Neural progenitor cell (in vitro differentiated cells): ENCODE results near the gene TUT1. TPM values are rescaled to one million over a fixed set of nuclear protein-coding genes. Genes with fewer than 3 reads are reported as not detected.
"Not testable (repeated sequence)": the region's sequence is repeated elsewhere in the genome, so short reads cannot be mapped to it uniquely, and the experiment has no call there.

Experiments
- DNase-seq: peaks from one replicate; pipeline ENCODE4 v3.0.0-alpha.2; 2016; ENCODE audit warnings: low spot score
- H2AFZ ChIP-seq: fragments of 200-600 bp; sonication (generic); replicated peaks from 2 replicates; pipeline ENCODE4 v1.6.1; 2016; ENCODE audit warnings: antibody characterized with exemption
- H3F3A ChIP-seq: fragments of 200-600 bp; sonication (generic); 2 replicates; pipeline ENCODE4 v1.6.1; 2016; ENCODE audit warnings: antibody characterized with exemption, low read depth
- H3K27ac ChIP-seq: fragments of 200-600 bp; sonication (generic); 2 replicates; pipeline ENCODE4 v1.5.1; 2016; ENCODE audit warnings: mild to moderate bottlenecking
- H3K27me3 ChIP-seq: fragments of 200-600 bp; sonication (generic); 2 replicates; pipeline ENCODE4 v1.6.1; 2016; ENCODE audit warnings: mild to moderate bottlenecking, moderate library complexity
- H3K36me3 ChIP-seq: fragments of 200-600 bp; sonication (generic); 2 replicates; pipeline ENCODE4 v1.5.1; 2016
- H3K4me1 ChIP-seq: fragments of 200-600 bp; sonication (generic); 2 replicates; pipeline ENCODE4 v1.6.1; 2016; ENCODE audit warnings: mixed run types
- H3K4me2 ChIP-seq: fragments of 200-600 bp; sonication (generic); 2 replicates; pipeline ENCODE4 v1.6.1; 2016
- H3K4me3 ChIP-seq: fragments of 200-600 bp; sonication (generic); 2 replicates; pipeline ENCODE4 v1.5.1; 2016
- H3K79me2 ChIP-seq: fragments of 200-600 bp; sonication (generic); 2 replicates; pipeline ENCODE4 v1.6.1; 2016; ENCODE audit warnings: low read depth
- H3K9ac ChIP-seq: fragments of 200-600 bp; sonication (generic); 2 replicates; pipeline ENCODE4 v1.6.1; 2016
- H3K9me3 ChIP-seq: fragments of 200-600 bp; sonication (generic); 2 replicates; pipeline ENCODE4 v1.5.1; 2016; ENCODE audit warnings: low read depth
- H4K20me1 ChIP-seq: fragments of 200-600 bp; sonication (generic); 2 replicates; pipeline ENCODE4 v1.6.1; 2016; ENCODE audit warnings: low read depth
- H3K27ac Mint-ChIP-seq: 3 replicates; pipeline ENCODE4 v1.8.0; 2021; ENCODE audit warnings: mixed read lengths
- H3K27me3 Mint-ChIP-seq: 2 replicates; pipeline ENCODE4 v1.8.0; 2022; ENCODE audit warnings: low read depth, mild to moderate bottlenecking, inconsistent platforms, moderate library complexity, mixed read lengths; ENCODE audit not compliant: insufficient read depth
- H3K36me3 Mint-ChIP-seq: 3 replicates; pipeline ENCODE4 v1.8.0; 2021; ENCODE audit warnings: mixed read lengths
- H3K4me1 Mint-ChIP-seq: 3 replicates; pipeline ENCODE4 v1.8.0; 2021; ENCODE audit warnings: mixed read lengths
- H3K4me3 Mint-ChIP-seq: 3 replicates; pipeline ENCODE4 v1.8.0; 2021; ENCODE audit warnings: mild to moderate bottlenecking, moderate library complexity, mixed read lengths
- H3K9me3 Mint-ChIP-seq: 3 replicates; pipeline ENCODE4 v1.8.0; 2020; ENCODE audit warnings: mixed read lengths
- CTCF ChIP-seq: fragments of 200-600 bp; sonication (generic); IDR thresholded peaks from 2 replicates; pipeline ENCODE4 v1.5.1; 2017; ENCODE audit warnings: antibody characterized with exemption, mild to moderate bottlenecking
- EZH2 ChIP-seq: fragments of 200-600 bp; sonication (generic); IDR thresholded peaks from 2 replicates; pipeline ENCODE4 v1.6.1; 2017; ENCODE audit warnings: antibody characterized with exemption, mild to moderate bottlenecking, moderate library complexity
- EZH2phosphoT487 ChIP-seq: fragments of 200-600 bp; sonication (generic); IDR thresholded peaks from 2 replicates; pipeline ENCODE4 v1.6.1; 2017; ENCODE audit warnings: antibody characterized with exemption
- total RNA-seq: library from RNA; depleted of rRNA; stranded (reverse); fragments of >200 nt; gene quantifications from 2 replicates; pipeline ENCODE4 v1.2.3, GENCODE V29; 2015; ENCODE audit warnings: low replicate concordance

TUT1 gene
- total RNA-seq, 1 donor from 2014 or later = 4.8 TPM

DNA sequence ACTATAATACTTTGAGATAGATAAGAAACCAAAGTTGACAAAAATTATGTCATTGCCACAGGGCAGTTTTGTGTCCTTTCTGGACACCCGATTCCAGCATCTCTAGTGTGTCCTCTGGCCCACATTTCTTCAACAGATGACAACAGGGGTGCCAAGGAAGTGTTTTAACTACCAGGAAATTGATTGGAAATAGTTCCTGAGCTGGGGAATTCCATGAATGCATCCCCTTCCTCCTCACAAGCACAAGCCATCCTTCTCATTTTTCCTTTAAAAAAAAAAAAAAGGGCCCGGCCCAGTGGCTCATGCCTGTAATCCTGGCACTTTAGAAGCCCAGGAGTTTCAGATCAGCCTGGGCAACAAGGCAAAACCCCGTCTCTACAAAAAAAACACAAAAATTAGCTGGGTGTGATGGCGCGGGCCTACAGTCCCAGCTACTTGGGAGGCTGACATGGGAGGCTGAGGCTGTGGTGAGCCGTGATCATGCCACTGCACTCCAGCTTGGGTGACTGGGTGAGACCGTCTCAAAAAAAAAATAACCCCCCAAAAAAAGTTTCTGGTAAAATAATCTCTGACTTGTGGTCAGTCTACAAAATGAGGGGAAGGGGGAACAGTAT, 31.3 kb upstream of the TUT1 start:
- Histone ChIP-seq H4K20me1 (no peaks in the 10 kb centered on the region), H3K9ac (no peak overlapping the region), H3K4me2 (peak overlapping the region; percentile 88), H3K36me3 (no peaks in the 10 kb centered on the region), H3K27ac (peak overlapping the region; percentile 3), H3K4me3 (peak overlapping the region; percentile 76), H3K27me3 (no peaks in the 10 kb centered on the region), H3K9me3 (no peaks in the 10 kb centered on the region), H3K79me2 (peaks cover 19% of the 10 kb centered on the region), H3K4me1 (peaks cover 5% of the 10 kb centered on the region), H2AFZ (no peak overlapping the region), H3F3A (peaks cover 52% of the 10 kb centered on the region)
- TF ChIP-seq EZH2phosphoT487 (no peak), CTCF (no peak), EZH2 (no peak)
- Mint-ChIP-seq H3K4me1 (peaks cover 18% of the 10 kb centered on the region), H3K4me3 (peak overlapping the region; percentile 78), H3K27me3 (peaks cover 6% of the 10 kb centered on the region), H3K27ac (peak overlapping the region; percentile 0), H3K9me3 (no peaks in the 10 kb centered on the region), H3K36me3 (peaks cover 20% of the 10 kb centered on the region)
- DNase-seq = peak; percentile 28

DNA sequence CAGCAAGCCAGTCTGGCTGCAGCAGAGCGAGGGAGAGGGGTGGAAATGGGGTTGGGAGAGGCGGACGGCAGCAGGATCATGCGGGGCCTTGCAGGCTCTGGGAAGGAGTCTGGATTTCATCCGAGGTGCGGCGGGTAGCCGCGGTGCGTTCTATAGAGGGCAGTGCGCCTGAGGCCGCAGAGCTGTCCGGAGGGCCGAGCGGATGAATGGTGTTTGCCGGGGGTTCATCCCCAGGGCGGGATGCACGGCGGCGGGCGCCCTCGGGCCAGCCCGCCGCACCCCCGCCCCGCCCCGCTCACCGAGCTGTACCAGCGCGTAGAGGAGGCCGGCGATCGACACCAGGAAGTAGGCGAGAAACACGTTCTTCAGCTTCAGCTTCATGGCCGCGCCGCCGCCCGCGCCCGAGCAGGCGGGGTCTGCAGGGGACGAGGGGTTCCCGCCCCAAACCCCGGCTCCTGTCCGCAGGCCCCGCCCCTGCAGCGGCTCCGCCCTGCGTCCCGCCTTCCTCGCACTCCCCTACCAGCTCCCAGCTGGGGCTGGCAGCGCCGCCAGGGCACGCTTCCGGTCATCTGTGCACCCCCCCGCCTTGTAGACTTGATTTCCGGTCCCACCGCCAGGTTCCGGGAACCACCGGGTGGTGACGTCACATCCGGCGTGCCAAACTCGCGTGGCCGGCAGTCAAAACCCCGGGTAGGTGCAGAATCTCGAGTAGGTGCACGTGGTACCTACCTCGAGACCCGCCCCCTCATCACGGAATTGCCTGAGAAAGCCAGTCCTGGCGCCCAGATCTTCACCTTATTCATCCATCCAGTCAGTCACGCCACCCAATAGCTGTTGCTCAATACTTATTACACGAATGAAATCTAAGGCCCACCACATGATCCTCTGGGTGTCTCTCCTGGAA, 30.5 kb upstream of the TUT1 start, which contains the start of gene B3GAT3:
B3GAT3 (minus strand) TSS at position 420 of the 904 bp plus-strand sequence; CDS start at position 381, 39 bp downstream.
- Histone ChIP-seq H3K27ac (peak within 1 kb of the TSS; percentile 17), H4K20me1 (no peaks in the 10 kb centered on the region), H3K79me2 (peaks cover 19% of the 10 kb centered on the region), H3K4me3 (peak within 1 kb of the TSS; percentile 76), H3K36me3 (no peaks in the 10 kb centered on the region), H3F3A (peaks cover 52% of the 10 kb centered on the region), H2AFZ (peak within 1 kb of the TSS; percentile 12), H3K4me2 (peak within 1 kb of the TSS; percentile 88), H3K27me3 (no peaks in the 10 kb centered on the region), H3K4me1 (peaks cover 5% of the 10 kb centered on the region), H3K9ac (peak within 1 kb of the TSS; percentile 67), H3K9me3 (no peaks in the 10 kb centered on the region)
- peak within 1 kb of the TSS; percentile 92 for H3K4me3 Mint-ChIP-seq
- peak; percentile 99 for DNase-seq
- H3K36me3 Mint-ChIP-seq = peaks cover 16% of the 10 kb centered on the region
- H3K27ac Mint-ChIP-seq = peak within 1 kb of the TSS; percentile 34
- TF ChIP-seq CTCF = peak; percentile 15
- TF ChIP-seq EZH2 = no peak
- peaks cover 18% of the 10 kb centered on the region for H3K4me1 Mint-ChIP-seq
- peaks cover 6% of the 10 kb centered on the region for H3K27me3 Mint-ChIP-seq
- H3K9me3 Mint-ChIP-seq = no peaks in the 10 kb centered on the region

DNA sequence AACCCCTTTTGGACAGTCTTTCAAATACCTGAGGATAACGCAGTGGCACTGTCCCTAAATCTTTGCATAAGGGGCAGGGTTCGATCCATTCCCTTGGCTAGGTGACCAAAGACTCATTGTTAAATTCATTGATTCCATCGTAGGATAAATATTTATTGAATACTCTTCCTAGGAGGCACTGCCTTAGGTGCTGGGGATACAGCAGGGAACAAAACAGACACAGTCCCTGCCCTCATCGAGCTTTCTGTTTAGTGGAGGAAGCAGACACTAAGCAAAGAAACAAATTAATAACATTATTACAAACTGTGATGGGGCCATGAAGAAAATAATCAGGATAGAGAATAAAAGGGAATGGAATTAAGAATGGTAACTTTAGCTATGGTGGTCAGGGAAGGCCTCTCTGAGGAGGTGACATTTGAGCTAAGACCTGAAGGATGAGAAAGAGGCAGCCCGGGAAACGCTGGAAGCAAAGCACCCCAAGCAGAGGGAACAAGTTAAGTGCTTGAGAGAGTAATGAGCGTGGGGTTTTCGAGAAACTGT, 29.8 kb upstream of the TUT1 start:
- Histone ChIP-seq H3F3A (peaks cover 52% of the 10 kb centered on the region), H3K9ac (peak overlapping the region; percentile 67), H3K27ac (peak overlapping the region; percentile 17), H3K9me3 (no peaks in the 10 kb centered on the region), H2AFZ (peak overlapping the region; percentile 12), H3K27me3 (no peaks in the 10 kb centered on the region), H3K79me2 (peaks cover 19% of the 10 kb centered on the region), H3K4me1 (peaks cover 5% of the 10 kb centered on the region), H3K4me3 (peak overlapping the region; percentile 76), H3K4me2 (peak overlapping the region; percentile 88), H3K36me3 (no peaks in the 10 kb centered on the region), H4K20me1 (no peaks in the 10 kb centered on the region)
- peak overlapping the region; percentile 92 for H3K4me3 Mint-ChIP-seq
- H3K36me3 Mint-ChIP-seq = peaks cover 12% of the 10 kb centered on the region
- TF ChIP-seq EZH2phosphoT487 (no peak), CTCF (no peak), EZH2 (no peak)
- H3K9me3 Mint-ChIP-seq = no peaks in the 10 kb centered on the region
- H3K27ac Mint-ChIP-seq = peak overlapping the region; percentile 34
- H3K4me1 Mint-ChIP-seq = peaks cover 18% of the 10 kb centered on the region
- DNase-seq = no peak
- H3K27me3 Mint-ChIP-seq = peaks cover 6% of the 10 kb centered on the region

- H3K27ac ChIP-seq, H3K4me2 ChIP-seq, H3K27me3 ChIP-seq, H3K4me1 ChIP-seq, H4K20me1 ChIP-seq, H3K4me3 Mint-ChIP-seq, H3K36me3 Mint-ChIP-seq, H3K27me3 Mint-ChIP-seq, DNase-seq, H3K36me3 ChIP-seq, H2AFZ ChIP-seq, H3K9ac ChIP-seq, H3K27ac Mint-ChIP-seq, H3K9me3 ChIP-seq, H3K9me3 Mint-ChIP-seq, H3K4me3 ChIP-seq: not testable (repeated sequence)
- H3K4me1 Mint-ChIP-seq = peaks cover 21% of the 10 kb centered on the region
- Histone ChIP-seq H3K79me2 (peaks cover 19% of the 10 kb centered on the region), H3F3A (peaks cover 34% of the 10 kb centered on the region)
Measured at GRCh38 chr11:62616957-62617356, 25.6 kb upstream of the TUT1 start.
